Measurements from ENCODE around the gene C12orf76. TPM values are rescaled to one million over a fixed set of nuclear protein-coding genes. Genes with fewer than 3 reads are reported as not detected.
A peak's percentile ranks its signal among the peaks of the same experiment; 100 is the strongest.
"Not testable (repeated sequence)": the region's sequence is repeated elsewhere in the genome, so short reads cannot be mapped to it uniquely, and the experiment has no call there.

Gene C12orf76
- total RNA-seq, 1 experiment from 2014 or later: 7.3 TPM

- CTCF ChIA-PET: interaction anchor here (2.2 kb wide), 1 partner anchor 51 kb away, joined by 8 read pairs; no protein-coding TSS in a partner anchor
- TF ChIP-seq CTCF (IDR thresholded peaks at IDR 0.05; ENCODE audit: unreplicated experiment): no peak
- Mint-ChIP-seq H3K4me3 (ENCODE audit: unreplicated experiment) (no peak overlapping the region), H3K9me3 (ENCODE audit: unreplicated experiment) (no peaks in the 10 kb centered on the region), H3K4me1 (ENCODE audit: insufficient read depth, unreplicated experiment) (peaks cover 32% of the 10 kb centered on the region), H3K27me3 (ENCODE audit: insufficient read depth, unreplicated experiment) (no peaks in the 10 kb centered on the region), H3K27ac (ENCODE audit: low read depth, unreplicated experiment) (no peak overlapping the region), H3K36me3 (ENCODE audit: insufficient read depth, unreplicated experiment) (peaks cover 6% of the 10 kb centered on the region)
- no peak for DNase-seq (ENCODE audit: unreplicated experiment)
- no TSS peak for BruUV-seq (replicated peaks)
- POLR2A ChIA-PET: interaction anchor here (0.6 to 1.0 kb wide), 2 partner anchors 52 to 196 kb away, joined by 3 to 4 read pairs; partner anchors contain the start of gene ANKRD13A
- intact Hi-C loops (cut with micrococcal nuclease): no loop called here
Measured at GRCh38 chr12:110050927-110051326, 2.6 kb upstream of the C12orf76 start.

- H3K9me3 Mint-ChIP-seq (ENCODE audit: unreplicated experiment); H3K27me3 Mint-ChIP-seq (ENCODE audit: insufficient read depth, unreplicated experiment); POLR2A ChIA-PET; BruUV-seq (replicated peaks); DNase-seq (ENCODE audit: unreplicated experiment); intact Hi-C loops (cut with micrococcal nuclease): not testable (repeated sequence)
- peak overlapping the region; percentile 97 for H3K27ac Mint-ChIP-seq (ENCODE audit: low read depth, unreplicated experiment)
- peaks cover 12% of the 10 kb centered on the region for H3K36me3 Mint-ChIP-seq (ENCODE audit: insufficient read depth, unreplicated experiment)
- peaks cover 22% of the 10 kb centered on the region for H3K4me1 Mint-ChIP-seq (ENCODE audit: insufficient read depth, unreplicated experiment)
- H3K4me3 Mint-ChIP-seq (ENCODE audit: unreplicated experiment): peak overlapping the region; percentile 12
- CTCF ChIA-PET: interaction anchor here (0.6 to 0.7 kb wide), 3 partner anchors 20 to 260 kb away, joined by 3 to 5 read pairs (median 4); no protein-coding TSS in a partner anchor
Measured at GRCh38 chr12:110049666-110050065, 1.3 kb upstream of the C12orf76 start.

GRCh38 chr12:110049034-110049433 lies 712 bp upstream of the C12orf76 start:
- POLR2A ChIA-PET; CTCF ChIA-PET; H3K9me3 Mint-ChIP-seq (ENCODE audit: unreplicated experiment); DNase-seq (ENCODE audit: unreplicated experiment); intact Hi-C loops (cut with micrococcal nuclease); BruUV-seq (replicated peaks); H3K27me3 Mint-ChIP-seq (ENCODE audit: insufficient read depth, unreplicated experiment): not testable (repeated sequence)
- Mint-ChIP-seq H3K27ac (ENCODE audit: low read depth, unreplicated experiment) (peak overlapping the region; percentile 97), H3K36me3 (ENCODE audit: insufficient read depth, unreplicated experiment) (peaks cover 12% of the 10 kb centered on the region), H3K4me1 (ENCODE audit: insufficient read depth, unreplicated experiment) (peaks cover 20% of the 10 kb centered on the region), H3K4me3 (ENCODE audit: unreplicated experiment) (peak overlapping the region; percentile 98)

- DNase-seq (ENCODE audit: unreplicated experiment): no peak
- H3K36me3 Mint-ChIP-seq (ENCODE audit: insufficient read depth, unreplicated experiment): peaks cover 27% of the 10 kb centered on the region
- peak overlapping the region; percentile 98 for H3K4me3 Mint-ChIP-seq (ENCODE audit: unreplicated experiment)
- no peak for TF ChIP-seq CTCF (IDR thresholded peaks at IDR 0.05; ENCODE audit: unreplicated experiment)
- no peaks in the 10 kb centered on the region for H3K27me3 Mint-ChIP-seq (ENCODE audit: insufficient read depth, unreplicated experiment)
- intact Hi-C loops (cut with micrococcal nuclease): no loop called here
- ChIA-PET POLR2A (interaction anchor here (0.6 to 1.9 kb wide), 14 partner anchors 8 to 1552 kb away, joined by 3 to 15 read pairs (median 4); partner anchors contain the start of genes ANKRD13A and ARPC3), CTCF (interaction anchor here (0.9 kb wide), 1 partner anchor 19 kb away, joined by 4 read pairs; no protein-coding TSS in a partner anchor)
- peaks cover 26% of the 10 kb centered on the region for H3K4me1 Mint-ChIP-seq (ENCODE audit: insufficient read depth, unreplicated experiment)
- BruUV-seq (replicated peaks): no TSS peak
- no peak overlapping the region for H3K27ac Mint-ChIP-seq (ENCODE audit: low read depth, unreplicated experiment)
- no peaks in the 10 kb centered on the region for H3K9me3 Mint-ChIP-seq (ENCODE audit: unreplicated experiment)
Measured at GRCh38 chr12:110047297-110047940, 903 bp downstream of the C12orf76 start.

GRCh38 chr12:110046451-110047187 lies 1.7 kb downstream of the C12orf76 start:
- no TSS peak for BruUV-seq (replicated peaks)
- Mint-ChIP-seq H3K9me3 (ENCODE audit: unreplicated experiment) (no peaks in the 10 kb centered on the region), H3K27ac (ENCODE audit: low read depth, unreplicated experiment) (no peak overlapping the region), H3K27me3 (ENCODE audit: insufficient read depth, unreplicated experiment) (no peaks in the 10 kb centered on the region), H3K36me3 (ENCODE audit: insufficient read depth, unreplicated experiment) (peaks cover 35% of the 10 kb centered on the region), H3K4me1 (ENCODE audit: insufficient read depth, unreplicated experiment) (peaks cover 26% of the 10 kb centered on the region), H3K4me3 (ENCODE audit: unreplicated experiment) (peak overlapping the region; percentile 98)
- intact Hi-C loops (cut with micrococcal nuclease): no loop called here
- ChIA-PET CTCF (interaction anchor here (0.9 kb wide), 1 partner anchor 18 kb away, joined by 4 read pairs; no protein-coding TSS in a partner anchor), POLR2A (interaction anchor here (0.6 to 1.9 kb wide), 6 partner anchors 19 to 404 kb away, joined by 3 to 15 read pairs (median 4); partner anchors contain the start of genes ANKRD13A and ARPC3)
- no peak for DNase-seq (ENCODE audit: unreplicated experiment)
- no peak for TF ChIP-seq CTCF (IDR thresholded peaks at IDR 0.05; ENCODE audit: unreplicated experiment)
